Stimulated activated naive CD4-positive, alpha-beta T cell (primary cell): ENCODE data around the gene TSPAN3.

ENCODE experiments used
- DNase-seq, 6 experiments: peaks; one replicate each; lab custom pipeline; 2025; lab: John Stamatoyannopoulos, UW

TSPAN3 gene

GRCh38 chr15:77009646-77010311 lies 61.1 kb downstream of the TSPAN3 start:
- DNase-seq = no peak

- DNase-seq = no peak
These were observed 61.7 kb downstream of the TSPAN3 start for GRCh38 chr15:77009176-77009575.

GRCh38 chr15:77004189-77004588 lies 66.7 kb downstream of the TSPAN3 start:
- DNase-seq = no peak

- peak; percentile 18 to 65 (median 42) for DNase-seq
These were observed 67.7 kb downstream of the TSPAN3 start for GRCh38 chr15:77002954-77003912.

GRCh38 chr15:77002436-77002835 lies 68.5 kb downstream of the TSPAN3 start:
- DNase-seq = no peak

GRCh38 chr15:77001966-77002365 lies 68.9 kb downstream of the TSPAN3 start:
- no peak for DNase-seq

- DNase-seq = no peak
These were observed 69.6 kb downstream of the TSPAN3 start for GRCh38 chr15:77001351-77001750.

GRCh38 chr15:76999996-77000395 lies 70.9 kb downstream of the TSPAN3 start:
- DNase-seq = no peak

GRCh38 chr15:76998663-76999285 lies 72.1 kb downstream of the TSPAN3 start:
- peak in 2 of 6 experiments; percentile 5 to 19 for DNase-seq

GRCh38 chr15:76996526-76997401 lies 74.1 kb downstream of the TSPAN3 start:
- peak in 5 of 6 experiments; percentile 21 to 59 (median 29) for DNase-seq

GRCh38 chr15:76996076-76996525 lies 74.8 kb downstream of the TSPAN3 start:
- no peak for DNase-seq

- peak; percentile 39 to 84 (median 52) for DNase-seq
These were observed 75.7 kb downstream of the TSPAN3 start, which contains the start of gene PSTPIP1 for GRCh38 chr15:76994971-76995945. Gene PSTPIP1 (plus strand): TSS chr15:76995126. CDS start chr15:76995574, 448 bp downstream.

GRCh38 chr15:76994496-76994895 lies 76.4 kb downstream of the TSPAN3 start:
- no peak for DNase-seq

GRCh38 chr15:76994001-76994400 lies 76.9 kb downstream of the TSPAN3 start:
- DNase-seq = peak in 2 of 6 experiments; percentile 11 to 22

- no peak for DNase-seq
These were observed 77.7 kb downstream of the TSPAN3 start for GRCh38 chr15:76993114-76993725.

- DNase-seq = no peak
These were observed 78.9 kb downstream of the TSPAN3 start for GRCh38 chr15:76991741-76992645.
